Neural crest cell (in vitro differentiated cells): ENCODE measurements around the gene FAM3A. TPM values are rescaled to one million over a fixed set of nuclear protein-coding genes. Genes with fewer than 3 reads are reported as not detected.
A peak's percentile ranks its signal among the peaks of the same experiment; 100 is the strongest.
"Not testable (repeated sequence)": the region's sequence is repeated elsewhere in the genome, so short reads cannot be mapped to it uniquely, and the experiment has no call there.

Experiments used
- DNase-seq: peaks from one replicate; pipeline ENCODE4 v3.0.0; 2021; ENCODE audit warnings: low read depth, mixed read lengths, low spot score
- H3K27ac Mint-ChIP-seq: one replicate; pipeline ENCODE4 v1.8.0; 2021; ENCODE audit warnings: mild to moderate bottlenecking, mixed read lengths; ENCODE audit not compliant: unreplicated experiment
- H3K27me3 Mint-ChIP-seq: 2 replicates; pipeline ENCODE4 v1.8.0; 2021; ENCODE audit warnings: low read depth, mild to moderate bottlenecking, mixed read lengths
- H3K36me3 Mint-ChIP-seq: 2 replicates; pipeline ENCODE4 v1.8.0; 2021; ENCODE audit warnings: low read depth, mild to moderate bottlenecking, mixed read lengths
- H3K4me1 Mint-ChIP-seq: 2 replicates; pipeline ENCODE4 v1.8.0; 2021; ENCODE audit warnings: mixed read lengths
- H3K4me3 Mint-ChIP-seq: one replicate; pipeline ENCODE4 v1.8.0; 2021; ENCODE audit warnings: mild to moderate bottlenecking, mixed read lengths
- H3K9me3 Mint-ChIP-seq: 2 replicates; pipeline ENCODE4 v1.8.0; 2021; ENCODE audit warnings: mixed read lengths
- long read RNA-seq: library from polyadenylated mRNA; unstranded; transcript quantifications from one replicate; pipeline ENCODE4 v2.0.0, GENCODE V29; 2020
- total RNA-seq: library from RNA; stranded (reverse); gene quantifications from 2 replicates; pipeline ENCODE4 v1.2.1, GENCODE V29; 2021
- TF ChIP-seq, protein P1 (sequence below): fragments of 200-600 bp; sonication (generic); conservative IDR thresholded peaks from 2 replicates; pipeline ENCODE4 v1.5.0; 2021; ENCODE audit warnings: antibody characterized with exemption, mild to moderate bottlenecking

FAM3A gene, protein sequence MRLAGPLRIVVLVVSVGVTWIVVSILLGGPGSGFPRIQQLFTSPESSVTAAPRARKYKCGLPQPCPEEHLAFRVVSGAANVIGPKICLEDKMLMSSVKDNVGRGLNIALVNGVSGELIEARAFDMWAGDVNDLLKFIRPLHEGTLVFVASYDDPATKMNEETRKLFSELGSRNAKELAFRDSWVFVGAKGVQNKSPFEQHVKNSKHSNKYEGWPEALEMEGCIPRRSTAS
- total RNA-seq = 25.8 and 29.9 TPM in 2 replicates
- long read RNA-seq, partial matches to known transcripts = 0 of 3 reads
- long read RNA-seq, other reads (novel, unspliced or antisense) = 0 of 3 reads

DNA sequence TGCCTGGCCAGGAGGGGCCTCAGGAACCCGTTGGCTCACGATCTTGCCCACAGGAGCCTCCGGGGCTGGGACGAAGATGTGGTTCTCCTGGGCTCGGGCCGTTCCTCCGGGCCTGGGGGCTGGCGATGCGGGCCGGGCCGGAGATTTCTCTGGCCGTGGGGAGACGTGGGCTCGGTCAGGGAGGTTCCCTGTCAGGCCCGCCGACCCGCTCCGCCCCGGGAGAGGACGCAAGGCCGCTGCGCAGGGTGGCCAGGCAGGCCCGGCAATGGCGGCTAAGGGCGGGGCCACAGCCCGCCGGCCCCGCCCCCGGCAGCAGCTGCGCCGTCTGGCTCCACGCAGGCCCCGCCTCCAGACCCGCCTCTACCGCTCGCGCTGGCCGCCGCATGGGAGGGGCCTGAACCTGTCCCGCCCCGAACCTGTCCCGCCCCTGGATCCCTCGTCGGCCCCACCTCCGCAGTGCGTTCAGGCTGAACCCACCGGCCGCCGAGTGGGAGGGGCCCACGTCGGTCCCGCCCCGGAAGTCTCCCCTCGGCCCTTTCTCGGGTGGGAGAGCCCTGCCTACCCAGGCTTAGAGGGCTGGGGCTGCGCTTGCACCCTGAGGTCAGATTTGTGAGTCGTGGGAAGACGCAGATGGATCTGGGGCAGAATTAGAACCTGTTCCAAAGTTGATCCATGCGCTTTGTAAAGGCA, at the start of gene FAM3A:
TSS of gene FAM3A (minus strand) at position 267 of the 690 bp plus-strand sequence. CDS start 460 bp downstream, outside the sequence.
- peaks cover 5% of the 10 kb centered on the region for H3K36me3 Mint-ChIP-seq

DNA sequence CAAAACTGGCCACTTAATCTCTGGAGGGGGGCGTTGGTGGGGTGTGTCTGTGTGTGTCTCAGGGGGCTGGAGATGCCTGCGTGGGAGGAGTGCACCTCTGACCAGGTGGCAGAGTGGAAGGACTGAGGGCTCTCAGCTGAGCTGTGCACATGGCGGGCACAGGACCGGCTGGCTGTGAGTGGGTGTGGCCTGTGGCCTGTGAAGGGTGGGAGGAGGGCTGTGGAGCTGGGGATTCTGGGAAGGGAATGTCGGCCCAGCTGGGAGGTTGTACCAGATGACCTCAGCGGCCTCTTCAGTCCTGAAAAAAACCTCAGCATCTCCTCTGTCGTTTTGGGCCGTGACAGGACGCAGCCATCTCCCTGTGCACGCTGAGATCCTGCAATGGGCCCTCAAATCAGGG, 46.3 kb upstream of the FAM3A start:
- H3K27ac Mint-ChIP-seq, H3K36me3 Mint-ChIP-seq: not testable (repeated sequence)

More for the DNA sequence above, at the start of gene FAM3A:
- H3K27ac Mint-ChIP-seq = peak within 1 kb of the TSS; percentile 91
- TF ChIP-seq, protein P1, sequence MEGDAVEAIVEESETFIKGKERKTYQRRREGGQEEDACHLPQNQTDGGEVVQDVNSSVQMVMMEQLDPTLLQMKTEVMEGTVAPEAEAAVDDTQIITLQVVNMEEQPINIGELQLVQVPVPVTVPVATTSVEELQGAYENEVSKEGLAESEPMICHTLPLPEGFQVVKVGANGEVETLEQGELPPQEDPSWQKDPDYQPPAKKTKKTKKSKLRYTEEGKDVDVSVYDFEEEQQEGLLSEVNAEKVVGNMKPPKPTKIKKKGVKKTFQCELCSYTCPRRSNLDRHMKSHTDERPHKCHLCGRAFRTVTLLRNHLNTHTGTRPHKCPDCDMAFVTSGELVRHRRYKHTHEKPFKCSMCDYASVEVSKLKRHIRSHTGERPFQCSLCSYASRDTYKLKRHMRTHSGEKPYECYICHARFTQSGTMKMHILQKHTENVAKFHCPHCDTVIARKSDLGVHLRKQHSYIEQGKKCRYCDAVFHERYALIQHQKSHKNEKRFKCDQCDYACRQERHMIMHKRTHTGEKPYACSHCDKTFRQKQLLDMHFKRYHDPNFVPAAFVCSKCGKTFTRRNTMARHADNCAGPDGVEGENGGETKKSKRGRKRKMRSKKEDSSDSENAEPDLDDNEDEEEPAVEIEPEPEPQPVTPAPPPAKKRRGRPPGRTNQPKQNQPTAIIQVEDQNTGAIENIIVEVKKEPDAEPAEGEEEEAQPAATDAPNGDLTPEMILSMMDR = no peak
- peak within 1 kb of the TSS; percentile 87 for H3K4me3 Mint-ChIP-seq
- DNase-seq = peak; percentile 84
- no peaks in the 10 kb centered on the region for H3K27me3 Mint-ChIP-seq
- peaks cover 30% of the 10 kb centered on the region for H3K4me1 Mint-ChIP-seq
- no peaks in the 10 kb centered on the region for H3K9me3 Mint-ChIP-seq

DNA sequence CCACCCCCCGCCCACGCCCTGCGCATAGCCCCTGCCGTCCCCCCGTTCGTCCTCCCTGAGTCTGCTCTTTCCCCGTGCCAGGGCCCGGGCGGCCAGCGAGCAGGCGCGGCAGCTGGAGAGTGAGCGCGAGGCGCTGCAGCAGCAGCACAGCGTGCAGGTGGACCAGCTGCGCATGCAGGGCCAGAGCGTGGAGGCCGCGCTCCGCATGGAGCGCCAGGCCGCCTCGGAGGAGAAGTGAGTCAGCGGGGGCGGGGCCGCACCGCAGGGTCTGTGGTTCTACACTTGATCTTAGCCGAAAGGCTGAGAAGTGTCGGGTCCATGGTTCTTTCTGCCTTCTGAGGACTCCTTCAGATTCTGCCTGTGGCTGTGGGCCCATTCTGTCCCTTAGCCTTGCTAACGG, 44.3 kb upstream of the FAM3A start:
- DNase-seq, H3K27me3 Mint-ChIP-seq, H3K9me3 Mint-ChIP-seq, H3K4me1 Mint-ChIP-seq, H3K4me3 Mint-ChIP-seq, H3K27ac Mint-ChIP-seq, H3K36me3 Mint-ChIP-seq: not testable (repeated sequence)

More for the DNA sequence above, 46.3 kb upstream of the FAM3A start:
- not testable (repeated sequence) for H3K4me1 Mint-ChIP-seq, DNase-seq, H3K9me3 Mint-ChIP-seq, H3K4me3 Mint-ChIP-seq, H3K27me3 Mint-ChIP-seq

DNA sequence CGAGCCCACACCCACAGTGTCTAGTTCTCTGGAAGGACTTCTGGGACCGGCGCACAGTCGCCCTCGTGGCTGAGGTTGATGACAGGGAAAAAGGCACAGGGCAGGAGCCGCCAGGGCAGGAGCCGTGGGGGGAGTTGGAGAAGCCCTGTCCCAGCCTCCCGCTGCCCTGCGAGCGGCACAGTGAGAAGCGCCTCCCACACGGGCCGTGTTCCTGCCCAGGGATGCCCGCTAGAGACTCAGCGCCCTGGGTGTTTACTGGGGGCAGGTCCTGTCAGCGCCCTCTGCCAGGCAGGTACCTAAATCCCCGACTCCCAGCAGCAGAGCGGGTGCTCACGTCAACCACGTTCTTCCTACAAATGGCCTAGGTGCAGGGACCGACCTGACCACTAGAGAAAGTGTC, 42.9 kb upstream of the FAM3A start:
- H3K36me3 Mint-ChIP-seq, DNase-seq, H3K4me3 Mint-ChIP-seq, H3K27me3 Mint-ChIP-seq, H3K27ac Mint-ChIP-seq, H3K4me1 Mint-ChIP-seq, H3K9me3 Mint-ChIP-seq: not testable (repeated sequence)

DNA sequence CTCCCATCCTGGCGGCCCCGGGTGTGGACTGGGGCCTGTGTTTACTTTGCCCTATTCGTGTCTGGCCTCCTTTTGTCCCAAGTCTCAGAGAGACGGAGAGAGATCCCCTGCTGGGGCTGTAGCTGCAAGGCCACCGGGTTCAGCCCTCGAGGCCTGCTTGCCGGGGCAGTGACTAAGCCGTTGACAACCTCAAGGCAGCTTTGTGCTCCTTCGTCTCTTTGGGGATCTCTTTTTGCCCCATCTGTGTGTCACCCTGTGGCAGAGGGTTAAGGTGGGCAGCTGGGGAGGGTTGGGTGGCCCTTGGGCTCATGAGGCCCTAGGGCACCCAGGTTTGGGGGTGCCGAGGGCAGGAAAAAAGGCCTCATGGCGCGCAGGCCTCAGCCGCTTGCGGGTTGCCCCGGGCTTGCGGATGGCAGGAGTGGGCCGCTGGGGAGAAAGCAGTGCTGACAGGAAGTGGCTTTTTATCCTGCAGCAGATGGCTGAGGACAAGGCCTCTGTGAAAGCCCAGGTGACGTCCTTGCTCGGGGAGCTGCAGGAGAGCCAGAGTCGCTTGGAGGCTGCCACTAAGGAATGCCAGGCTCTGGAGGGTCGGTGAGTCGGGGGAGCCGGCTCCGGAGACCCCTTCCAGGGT, 42.1 kb upstream of the FAM3A start:
- DNase-seq, H3K27ac Mint-ChIP-seq, H3K36me3 Mint-ChIP-seq, H3K4me1 Mint-ChIP-seq, H3K27me3 Mint-ChIP-seq, H3K4me3 Mint-ChIP-seq, H3K9me3 Mint-ChIP-seq: not testable (repeated sequence)

DNA sequence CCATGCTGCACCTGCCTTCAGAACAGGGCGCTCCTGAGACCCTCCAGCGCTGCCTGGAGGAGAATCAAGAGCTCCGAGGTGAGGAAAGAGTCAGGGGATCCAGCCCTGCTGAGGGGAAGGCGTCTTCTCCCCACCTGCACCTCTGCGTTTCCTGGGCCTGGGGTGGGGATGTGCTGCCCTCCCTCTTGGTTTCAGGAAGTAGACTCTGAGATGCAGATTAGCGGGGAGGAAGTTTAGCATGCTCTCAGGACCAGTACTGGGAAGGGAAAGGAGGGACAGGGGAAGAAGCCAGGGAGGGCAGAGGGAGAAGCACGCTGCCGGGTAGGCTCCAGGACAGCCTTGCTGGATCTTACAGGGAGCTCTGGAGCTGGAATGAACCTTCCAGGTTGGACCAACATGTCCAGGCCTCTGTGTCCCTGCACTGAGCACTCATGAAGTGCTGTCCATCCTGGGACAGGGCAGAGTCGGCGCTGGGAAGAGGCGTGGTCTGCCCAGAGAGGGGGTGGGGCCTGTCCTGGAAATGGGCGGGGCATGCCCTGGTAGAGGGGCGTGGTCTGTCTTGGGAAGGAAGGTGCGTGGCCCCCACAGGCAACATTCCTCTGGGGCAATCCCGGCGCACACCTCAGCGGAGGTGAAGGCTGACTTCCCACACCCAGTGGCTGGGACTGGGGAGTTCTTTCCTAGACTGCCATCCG, 36.2 kb upstream of the FAM3A start:
- peaks cover 14% of the 10 kb centered on the region for H3K36me3 Mint-ChIP-seq
- H3K9me3 Mint-ChIP-seq, H3K4me1 Mint-ChIP-seq, H3K27ac Mint-ChIP-seq, H3K27me3 Mint-ChIP-seq, DNase-seq, H3K4me3 Mint-ChIP-seq: not testable (repeated sequence)

DNA sequence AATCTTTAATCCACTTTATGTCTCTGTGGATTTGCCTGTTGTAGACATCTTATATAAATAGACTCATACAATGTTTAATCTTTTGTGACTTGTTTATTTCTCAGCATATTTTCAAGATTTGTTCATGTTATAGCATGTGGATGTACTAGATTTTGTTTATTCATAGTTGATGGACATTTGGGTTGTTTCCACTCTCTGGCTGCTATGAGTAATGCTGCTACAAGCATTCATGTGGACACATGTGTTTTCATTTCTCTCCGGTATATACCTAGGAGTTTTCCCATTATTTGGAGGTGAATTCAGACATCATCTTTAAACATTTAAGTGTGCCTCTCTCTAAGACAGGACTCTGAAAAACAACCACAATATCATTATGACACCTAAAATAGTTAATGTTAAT, 33.7 kb upstream of the FAM3A start:
- H3K36me3 Mint-ChIP-seq = peaks cover 8% of the 10 kb centered on the region
- no peak for DNase-seq
- H3K4me3 Mint-ChIP-seq = peak overlapping the region; percentile 73
- H3K27me3 Mint-ChIP-seq = no peaks in the 10 kb centered on the region
- H3K27ac Mint-ChIP-seq = no peak overlapping the region
- no peaks in the 10 kb centered on the region for H3K9me3 Mint-ChIP-seq
- TF ChIP-seq, protein P1 = no peak
- H3K4me1 Mint-ChIP-seq = peaks cover 14% of the 10 kb centered on the region
